HCT116 (cell line): ENCODE measurements around the gene RNASE8. TPM values are rescaled to one million over a fixed set of nuclear protein-coding genes. Genes with fewer than 3 reads are reported as not detected.

Source experiments
- ATAC-seq: fragments of 200-7000 bp; cut with Tn5 transposase; 2 replicates; pipeline ENCODE4 v1.9.1; 2020; ENCODE audit warnings: mild to moderate bottlenecking, moderate library complexity
- BruUV-seq: library from RNA; stranded (reverse); fragments of 400-500 nt; replicated peaks from 2 replicates; lab custom pipeline; 2021; lab: Mats Ljungman, UMichigan
- CTCF ChIA-PET: fragments of 300-600 bp; sonication (Branson Sonifier 250); formaldehyde crosslinking; loops from one replicate; lab custom pipeline; 2021; ENCODE audit warnings: antibody characterized with exemption; lab: Charles Lee
- POLR2A ChIA-PET: fragments of 300-600, 350-600 bp; sonication (Branson Sonifier 250); formaldehyde crosslinking; loops from one replicate; lab custom pipeline; 2021; ENCODE audit warnings: antibody characterized with exemption; lab: Charles Lee
- RAD21 ChIA-PET, 2 experiments: fragments of 300-600 bp; sonication (Branson Sonifier 250); formaldehyde crosslinking; loops; one replicate each; lab custom pipeline; 2023; ENCODE audit warnings: low total read pairs in 2 of 2; ENCODE audit not compliant: uncharacterized antibody in 2 of 2, unreplicated experiment in 2 of 2, low non-redundant PET in 1 of 2; lab: Charles Lee
- DNase-seq: peaks from one replicate; pipeline ENCODE4 v3.0.0-alpha.2; 2010; ENCODE audit warnings: low read depth, low spot score
- H2AFZ ChIP-seq: fragments of 200-600 bp; shearing (Covaris generic), sonication (generic); 2 replicates; pipeline ENCODE4 v1.6.1; 2017; ENCODE audit warnings: low read depth, mixed run types, mixed read lengths, antibody characterized with exemption, low read length; ENCODE audit not compliant: poor library complexity, severe bottlenecking
- H3K27ac ChIP-seq: 2 replicates; pipeline ENCODE4 v1.5.1; 2012; ENCODE audit warnings: low read depth, low read length
- H3K27me3 ChIP-seq: fragments of 200-600 bp; sonication (generic); 2 replicates; pipeline ENCODE4 v1.6.1; 2016; ENCODE audit warnings: mixed run types, low read length, mixed read lengths; ENCODE audit not compliant: insufficient read depth
- H3K36me3 ChIP-seq, 2 experiments: fragments of 200-500 bp in 1 of 2; fragments of 200-600 bp in 1 of 2; sonication (Bioruptor generic) in 1 of 2; sonication (generic) in 1 of 2; 2 replicates each; pipeline versions ENCODE4 v1.5.1 to v1.6.1; 2014 to 2016; ENCODE audit warnings: low read length in 2 of 2, inconsistent platforms in 1 of 2, mixed read lengths in 1 of 2, mixed run types in 1 of 2; ENCODE audit not compliant: insufficient read depth in 2 of 2, control insufficient read depth in 1 of 2
- H3K4me1 ChIP-seq, 2 experiments: fragments of 200-600 bp in 1 of 2; sonication (generic) in 1 of 2; 2 replicates each; pipeline versions ENCODE4 v1.5.1 to v1.6.1; 2012 to 2017; ENCODE audit warnings: low read length in 2 of 2, inconsistent platforms in 1 of 2, mild to moderate bottlenecking in 1 of 2, mixed read lengths in 1 of 2, mixed run types in 1 of 2, moderate library complexity in 1 of 2; ENCODE audit not compliant: insufficient read depth in 2 of 2, control insufficient read depth in 1 of 2
- H3K4me2 ChIP-seq: fragments of 200-600 bp; sonication (generic); 2 replicates; pipeline ENCODE4 v1.6.1; 2017; ENCODE audit warnings: mixed run types, low read length, mixed read lengths
- H3K4me3 ChIP-seq, 2 experiments: fragments of 200-600 bp in 1 of 2; sonication (generic) in 1 of 2; replicated peaks in 1 of 2; 2 replicates each; pipeline ENCODE4 v1.5.1; 2011 to 2016; ENCODE audit warnings: low read length in 2 of 2, control low read depth in 1 of 2, low read depth in 1 of 2, mild to moderate bottlenecking in 1 of 2, mixed read lengths in 1 of 2, mixed run types in 1 of 2
- H3K79me2 ChIP-seq: fragments of 200-600 bp; sonication (generic); 2 replicates; pipeline ENCODE4 v1.6.1; 2017; ENCODE audit warnings: mild to moderate bottlenecking, mixed run types, low read length, moderate library complexity, mixed read lengths; ENCODE audit not compliant: insufficient read depth
- H3K9ac ChIP-seq: fragments of 200-600 bp; sonication (generic); 2 replicates; pipeline ENCODE4 v1.6.1; 2016; ENCODE audit warnings: low read length, mixed read lengths
- H3K9me2 ChIP-seq: fragments of 200-600 bp; sonication (generic), shearing (Covaris generic); 2 replicates; pipeline ENCODE4 v1.6.1; 2017; ENCODE audit warnings: mixed run types, mild to moderate bottlenecking, moderate library complexity; ENCODE audit not compliant: insufficient read depth
- H3K9me3 ChIP-seq, 2 experiments: fragments of 200-500 bp in 1 of 2; fragments of 200-600 bp in 1 of 2; sonication (Bioruptor generic) in 1 of 2; sonication (generic) in 1 of 2; 2 replicates each; pipeline ENCODE4 v1.6.1; 2014 to 2017; ENCODE audit warnings: low read length in 2 of 2, mixed read lengths in 2 of 2, inconsistent platforms in 1 of 2, low read depth in 1 of 2, mild to moderate bottlenecking in 1 of 2, mixed run types in 1 of 2, moderate library complexity in 1 of 2; ENCODE audit not compliant: control insufficient read depth in 1 of 2, insufficient read depth in 1 of 2
- H4K20me1 ChIP-seq: fragments of 200-600 bp; sonication (generic), shearing (Covaris generic); 2 replicates; pipeline ENCODE4 v1.6.1; 2017; ENCODE audit warnings: mixed run types, mild to moderate bottlenecking, moderate library complexity; ENCODE audit not compliant: insufficient read depth
- ATF3 ChIP-seq: IDR thresholded peaks from 2 replicates; pipeline ENCODE4 v1.6.1; 2012
- CBX3 ChIP-seq: IDR thresholded peaks from 2 replicates; pipeline ENCODE4 v1.6.1; 2012; ENCODE audit warnings: low read depth
- CEBPB ChIP-seq: IDR thresholded peaks from 2 replicates; pipeline ENCODE4 v1.6.1; 2012; ENCODE audit warnings: low read depth
- CTCF ChIP-seq, 3 experiments: fragments of 200-600 bp in 1 of 3; sonication (generic) in 1 of 3; IDR thresholded peaks in 2 of 3; conservative IDR thresholded peaks in 1 of 3; 2 replicates each; pipeline ENCODE4 v1.5.1; 2012 to 2017; ENCODE audit warnings: low read depth in 2 of 3, low read length in 2 of 3, antibody characterized with exemption in 1 of 3, borderline replicate concordance in 1 of 3, control low read depth in 1 of 3, mild to moderate bottlenecking in 1 of 3, mixed read lengths in 1 of 3, mixed run types in 1 of 3, moderate library complexity in 1 of 3; ENCODE audit not compliant: insufficient read depth in 1 of 3
- EGR1 ChIP-seq: IDR thresholded peaks from 2 replicates; pipeline ENCODE4 v1.6.1; 2012; ENCODE audit warnings: low read depth
- EZH2 ChIP-seq: fragments of 200-600 bp; sonication (generic); IDR thresholded peaks from 2 replicates; pipeline ENCODE4 v1.6.1; 2017; ENCODE audit warnings: antibody characterized with exemption, mixed run types
- EZH2phosphoT487 ChIP-seq: fragments of 200-600 bp; IDR thresholded peaks from 2 replicates; pipeline ENCODE4 v1.6.1; 2018; ENCODE audit warnings: antibody characterized with exemption, borderline replicate concordance
- MAX ChIP-seq: IDR thresholded peaks from 2 replicates; pipeline ENCODE4 v1.6.1; 2012
- POLR2A ChIP-seq: IDR thresholded peaks from 2 replicates; pipeline ENCODE4 v1.7.0; 2011; ENCODE audit warnings: borderline replicate concordance; ENCODE audit not compliant: insufficient read depth, insufficient read length; ENCODE audit errors: extremely low read depth
- POLR2AphosphoS5 ChIP-seq: IDR thresholded peaks from 2 replicates; pipeline ENCODE4 v1.6.1; 2011; ENCODE audit warnings: mild to moderate bottlenecking, low read depth, low read length, moderate library complexity
- RAD21 ChIP-seq: IDR thresholded peaks from 2 replicates; pipeline ENCODE4 v1.6.1; 2012; ENCODE audit warnings: low read depth, mild to moderate bottlenecking
- REST ChIP-seq: IDR thresholded peaks from 2 replicates; pipeline ENCODE4 v1.6.1; 2012; ENCODE audit warnings: low read depth
- SIN3A ChIP-seq: IDR thresholded peaks from 2 replicates; pipeline ENCODE4 v1.6.1; 2012; ENCODE audit warnings: low read depth
- SP1 ChIP-seq: IDR thresholded peaks from 2 replicates; pipeline ENCODE4 v1.6.1; 2012; ENCODE audit warnings: low read depth
- SRF ChIP-seq: IDR thresholded peaks from 2 replicates; pipeline ENCODE4 v1.6.1; 2012; ENCODE audit warnings: low read depth
- TCF7L2 ChIP-seq: IDR thresholded peaks from 2 replicates; pipeline ENCODE4 v1.7.0; 2011; ENCODE audit warnings: borderline replicate concordance, inconsistent platforms; ENCODE audit not compliant: insufficient read depth, insufficient read length; ENCODE audit errors: extremely low read depth
- YY1 ChIP-seq: IDR thresholded peaks from 2 replicates; pipeline ENCODE4 v1.6.1; 2011; ENCODE audit warnings: low read length, low read depth, moderate library complexity, mild to moderate bottlenecking; ENCODE audit not compliant: insufficient replicate concordance; ENCODE audit errors: extremely low read depth
- ZBTB33 ChIP-seq: IDR thresholded peaks from 2 replicates; pipeline ENCODE4 v1.6.1; 2011; ENCODE audit warnings: mild to moderate bottlenecking, low read length, moderate library complexity; ENCODE audit not compliant: insufficient replicate concordance; ENCODE audit errors: extremely low read depth
- intact Hi-C: fragments of 100-400 bp; cut with micrococcal nuclease; formaldehyde crosslinking; loops from 2 replicates; pipeline ENCODE4 v1.10.0; 2022
- total RNA-seq: library from RNA; stranded (reverse); gene quantifications from one replicate; pipeline ENCODE4 v1.2.1, GENCODE V29; 2021; ENCODE audit not compliant: unreplicated experiment

Gene RNASE8
- total RNA-seq, 1 experiment from 2014 or later, result not detected

- no peak for TF ChIP-seq ATF3
- TF ChIP-seq SRF, result no peak
- TF ChIP-seq SIN3A, result no peak
- no peak for TF ChIP-seq CTCF (IDR thresholded peaks at IDR 0.05 in 2 of 3, conservative IDR thresholded peaks at IDR 0.05 in 1 of 3; ENCODE audit: borderline replicate concordance in 1 of 3, insufficient read depth in 1 of 3, low read depth in 2 of 3, low read length in 2 of 3)
- no peak for TF ChIP-seq SP1
- no peak for TF ChIP-seq RAD21
- TF ChIP-seq EZH2phosphoT487, result no peak
- no peak for TF ChIP-seq TCF7L2
- no peak for TF ChIP-seq MAX
- TF ChIP-seq POLR2AphosphoS5, result no peak
- TF ChIP-seq CEBPB, result no peak
Observed at GRCh38 chr14:21022686-21023085, 34.9 kb upstream of the RNASE8 start (continued).

- Histone ChIP-seq H3K9ac (no peak overlapping the region), H3K9me2 (no peaks in the 10 kb centered on the region), H3K79me2 (no peaks in the 10 kb centered on the region), H3K36me3 (no peaks in the 10 kb centered on the region; a peak in 1 of 4 replicates), H3K4me1 (peaks cover 14 to 21% of the 10 kb centered on the region in 2 experiments; a peak in 3 of 4 replicates), H3K9me3 (no peaks in the 10 kb centered on the region), H3K27ac (no peak overlapping the region), H2AFZ (no peak overlapping the region), H4K20me1 (no peaks in the 10 kb centered on the region), H3K27me3 (no peaks in the 10 kb centered on the region), H3K4me2 (no peak overlapping the region), H3K4me3 (no peak overlapping the region)
- CTCF ChIA-PET, result interaction anchor here (2.5 kb wide), 1 partner anchor 9 kb away, joined by 10 read pairs; no protein-coding TSS in a partner anchor
- BruUV-seq, result no TSS peak
- POLR2A ChIA-PET, result no interaction called here
- ATAC-seq (no peak), DNase-seq (no peak)
- intact Hi-C loops, result no loop called here
- RAD21 ChIA-PET, result no interaction called here
- TF ChIP-seq TCF7L2 (no peak), POLR2A (no peak), CEBPB (no peak), SP1 (no peak), EGR1 (no peak), CBX3 (no peak), EZH2 (no peak), SIN3A (no peak), ZBTB33 (no peak), YY1 (no peak), REST (no peak), EZH2phosphoT487 (no peak)
Observed at GRCh38 chr14:21023174-21023573, 34.4 kb upstream of the RNASE8 start.
